ENCODE measurements around the gene COLGALT1. TPM values are rescaled to one million over a fixed set of nuclear protein-coding genes. Genes with fewer than 3 reads are reported as not detected.
"Not testable (repeated sequence)": the region's sequence is repeated elsewhere in the genome, so short reads cannot be mapped to it uniquely, and the experiment has no call there.

Gene COLGALT1
- total RNA-seq, 2 experiments from 2014 or later = 62.1 to 64.2 TPM

DNA sequence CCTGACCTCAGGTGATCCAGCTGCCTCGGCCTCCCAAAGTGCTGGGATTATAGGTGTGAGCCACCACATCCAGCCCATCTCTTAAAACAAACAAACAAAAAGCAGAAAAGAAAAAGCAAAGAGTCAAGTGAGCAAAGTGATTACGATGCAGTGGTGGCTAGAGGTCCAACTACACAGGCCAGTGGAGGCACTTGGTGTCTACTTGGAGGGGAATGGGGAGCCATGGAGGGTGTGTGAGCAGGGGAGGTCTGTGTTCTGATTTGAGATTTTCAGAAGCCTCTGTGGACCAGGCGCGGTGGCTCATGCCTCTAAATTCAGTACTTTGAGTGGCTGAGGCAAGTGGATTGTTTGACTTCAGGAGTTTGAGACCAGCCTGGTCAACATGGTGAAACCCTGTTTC is 6.6 kb downstream of the COLGALT1 start:
- ChIA-PET POLR2A (interaction anchor here (0.5 to 1.0 kb wide), 3 partner anchors 10 to 249 kb away, joined by 3 read pairs; no protein-coding TSS in a partner anchor), CTCF (interaction anchor here (2.3 to 2.7 kb wide), 2 partner anchors 11 to 66 kb away, joined by 7 to 14 read pairs; no protein-coding TSS in a partner anchor)
- Mint-ChIP-seq H3K4me1 (ENCODE audit: low read depth) (peaks cover 3% of the 10 kb centered on the region), H3K9me3 (no peaks in the 10 kb centered on the region), H3K27ac (no peak overlapping the region), H3K36me3 (ENCODE audit: low read depth) (peaks cover 44% of the 10 kb centered on the region), H3K27me3 (no peaks in the 10 kb centered on the region), H3K4me3 (no peak overlapping the region)
- intact Hi-C loops (cut with micrococcal nuclease) = no loop called here
- ATAC-seq = no peak
- TF ChIP-seq, protein P1, sequence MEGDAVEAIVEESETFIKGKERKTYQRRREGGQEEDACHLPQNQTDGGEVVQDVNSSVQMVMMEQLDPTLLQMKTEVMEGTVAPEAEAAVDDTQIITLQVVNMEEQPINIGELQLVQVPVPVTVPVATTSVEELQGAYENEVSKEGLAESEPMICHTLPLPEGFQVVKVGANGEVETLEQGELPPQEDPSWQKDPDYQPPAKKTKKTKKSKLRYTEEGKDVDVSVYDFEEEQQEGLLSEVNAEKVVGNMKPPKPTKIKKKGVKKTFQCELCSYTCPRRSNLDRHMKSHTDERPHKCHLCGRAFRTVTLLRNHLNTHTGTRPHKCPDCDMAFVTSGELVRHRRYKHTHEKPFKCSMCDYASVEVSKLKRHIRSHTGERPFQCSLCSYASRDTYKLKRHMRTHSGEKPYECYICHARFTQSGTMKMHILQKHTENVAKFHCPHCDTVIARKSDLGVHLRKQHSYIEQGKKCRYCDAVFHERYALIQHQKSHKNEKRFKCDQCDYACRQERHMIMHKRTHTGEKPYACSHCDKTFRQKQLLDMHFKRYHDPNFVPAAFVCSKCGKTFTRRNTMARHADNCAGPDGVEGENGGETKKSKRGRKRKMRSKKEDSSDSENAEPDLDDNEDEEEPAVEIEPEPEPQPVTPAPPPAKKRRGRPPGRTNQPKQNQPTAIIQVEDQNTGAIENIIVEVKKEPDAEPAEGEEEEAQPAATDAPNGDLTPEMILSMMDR (IDR thresholded peaks at IDR 0.05) = no peak
- no peak for DNase-seq

DNA sequence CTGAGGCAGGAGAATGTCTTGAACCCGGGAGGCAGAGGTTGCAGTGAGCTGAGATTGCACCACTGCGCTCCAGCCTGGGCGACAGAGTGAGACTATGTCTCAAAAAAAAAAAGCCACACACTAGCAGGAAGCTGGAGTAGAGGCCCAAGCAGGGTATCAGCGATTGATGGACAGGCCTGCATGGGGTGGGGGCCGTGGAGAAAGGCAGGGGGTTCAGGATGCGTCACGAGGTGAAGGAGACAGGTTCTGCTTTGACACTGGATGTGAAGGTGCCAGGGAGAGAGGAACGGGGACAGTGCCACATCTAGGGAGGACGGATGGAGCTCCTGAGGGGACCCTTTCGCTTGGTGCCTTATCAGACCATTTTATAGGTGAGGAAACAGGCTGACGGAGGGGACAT is 7.1 kb downstream of the COLGALT1 start:
- no peak overlapping the region for H3K27ac Mint-ChIP-seq

DNA sequence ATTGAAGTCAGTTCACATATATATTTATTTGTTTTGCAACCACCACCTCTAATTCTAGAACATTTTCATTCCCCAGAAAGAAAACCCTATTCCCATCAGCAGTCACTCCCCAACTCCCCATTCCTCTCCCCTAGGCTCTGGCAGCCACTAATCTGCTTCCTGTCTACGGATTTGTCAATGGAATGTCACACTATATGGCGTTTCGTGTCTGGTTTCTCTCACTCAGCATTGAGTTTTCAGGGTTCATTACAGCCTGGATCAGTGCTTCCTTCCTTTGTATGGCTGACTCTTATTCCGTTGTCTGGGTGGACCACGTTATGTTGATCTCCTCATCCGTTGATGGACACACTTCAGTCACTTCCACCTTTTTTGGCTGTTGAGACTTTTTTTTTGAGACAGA is 9.3 kb downstream of the COLGALT1 start:
- TF ChIP-seq, protein P1 (IDR thresholded peaks at IDR 0.05) = no peak
- Mint-ChIP-seq H3K27me3 (no peaks in the 10 kb centered on the region), H3K4me3 (no peak overlapping the region), H3K27ac (no peak overlapping the region), H3K36me3 (ENCODE audit: low read depth) (peaks cover 48% of the 10 kb centered on the region), H3K9me3 (no peaks in the 10 kb centered on the region), H3K4me1 (ENCODE audit: low read depth) (peaks cover 3% of the 10 kb centered on the region)
- CTCF ChIA-PET = no interaction called here
- POLR2A ChIA-PET = interaction anchor here (1.1 to 1.2 kb wide), 2 partner anchors 8 to 64 kb away, joined by 3 to 8 read pairs; no protein-coding TSS in a partner anchor
- ATAC-seq = no peak
- intact Hi-C loops (cut with micrococcal nuclease) = no loop called here
- no peak for DNase-seq

More for the DNA sequence above, 7.1 kb downstream of the COLGALT1 start:
- peaks cover 3% of the 10 kb centered on the region for H3K4me1 Mint-ChIP-seq (ENCODE audit: low read depth)
- H3K4me3 Mint-ChIP-seq = no peak overlapping the region
- no peaks in the 10 kb centered on the region for H3K27me3 Mint-ChIP-seq
- POLR2A ChIA-PET = interaction anchor here (0.5 to 1.9 kb wide), 7 partner anchors 9 to 767 kb away, joined by 3 to 5 read pairs (median 3); no protein-coding TSS in a partner anchor
- ATAC-seq (no peak), DNase-seq (no peak)
- CTCF ChIA-PET = interaction anchor here (2.3 to 2.7 kb wide), 2 partner anchors 11 to 67 kb away, joined by 7 to 14 read pairs; no protein-coding TSS in a partner anchor
- no peaks in the 10 kb centered on the region for H3K9me3 Mint-ChIP-seq
- TF ChIP-seq, protein P1 (IDR thresholded peaks at IDR 0.05) = no peak
- intact Hi-C loops (cut with micrococcal nuclease) = no loop called here
- peaks cover 45% of the 10 kb centered on the region for H3K36me3 Mint-ChIP-seq (ENCODE audit: low read depth)

DNA sequence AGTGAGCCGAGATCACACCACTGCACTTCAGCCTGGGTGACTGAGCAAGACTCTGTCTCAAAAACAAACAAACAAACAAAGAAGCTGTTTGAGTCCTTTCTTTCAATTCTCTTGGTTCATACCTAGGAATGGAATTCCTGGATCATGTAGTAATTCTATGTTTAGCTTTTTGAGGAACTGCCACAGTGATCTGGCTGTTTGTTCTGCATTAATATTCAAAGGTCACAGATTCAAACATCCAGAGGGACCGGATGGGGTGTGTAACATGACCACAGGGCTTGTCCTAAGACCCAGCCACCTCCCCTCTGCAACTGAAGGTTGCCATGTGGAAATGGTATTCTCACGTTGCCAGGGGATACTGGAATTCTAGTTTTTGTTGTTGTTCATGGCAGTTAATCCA is 10.2 kb downstream of the COLGALT1 start:
- intact Hi-C loops (cut with micrococcal nuclease) = no loop called here
- no peak for DNase-seq
- CTCF ChIA-PET = no interaction called here
- H3K9me3 Mint-ChIP-seq = no peaks in the 10 kb centered on the region
- no peak overlapping the region for H3K4me3 Mint-ChIP-seq
- no peak overlapping the region for H3K27ac Mint-ChIP-seq
- no peak for ATAC-seq
- peaks cover 3% of the 10 kb centered on the region for H3K4me1 Mint-ChIP-seq (ENCODE audit: low read depth)
- H3K27me3 Mint-ChIP-seq = no peaks in the 10 kb centered on the region
- POLR2A ChIA-PET = interaction anchor here (1.0 to 1.2 kb wide), 3 partner anchors 9 to 65 kb away, joined by 3 to 8 read pairs (median 3); no protein-coding TSS in a partner anchor
- TF ChIP-seq, protein P1 (IDR thresholded peaks at IDR 0.05) = no peak
- H3K36me3 Mint-ChIP-seq (ENCODE audit: low read depth) = peaks cover 43% of the 10 kb centered on the region

DNA sequence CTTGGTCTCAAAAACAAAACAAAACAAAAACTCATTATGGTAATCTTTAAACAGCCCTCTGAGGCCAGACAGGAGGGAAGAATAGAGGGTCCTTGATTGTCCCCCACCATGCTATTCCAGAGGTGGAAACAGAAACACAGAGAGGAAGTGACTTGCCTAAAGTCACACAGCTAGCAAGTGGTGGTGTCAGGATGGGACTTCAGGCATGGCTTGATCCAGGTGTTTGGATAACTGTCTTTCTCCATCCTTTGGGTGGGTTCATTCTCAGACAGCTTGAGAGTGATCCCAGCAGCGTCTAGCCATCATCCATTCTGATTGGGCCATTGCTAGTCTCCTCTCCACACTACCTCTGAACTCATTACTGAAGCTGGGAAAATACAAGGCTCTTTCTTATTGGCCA is 12.5 kb downstream of the COLGALT1 start:
- Mint-ChIP-seq H3K36me3 (ENCODE audit: low read depth) (peaks cover 42% of the 10 kb centered on the region), H3K4me1 (ENCODE audit: low read depth) (no peaks in the 10 kb centered on the region), H3K27ac (no peak overlapping the region), H3K4me3 (no peak overlapping the region), H3K9me3 (no peaks in the 10 kb centered on the region), H3K27me3 (no peaks in the 10 kb centered on the region)
- TF ChIP-seq, protein P1 (IDR thresholded peaks at IDR 0.05) = no peak
- no peak for ATAC-seq
- intact Hi-C loops (cut with micrococcal nuclease) = no loop called here
- DNase-seq = no peak
- CTCF ChIA-PET = no interaction called here
- POLR2A ChIA-PET = interaction anchor here (1.3 to 1.7 kb wide), 3 partner anchors 11 to 36 kb away, joined by 3 to 4 read pairs (median 4); no protein-coding TSS in a partner anchor

DNA sequence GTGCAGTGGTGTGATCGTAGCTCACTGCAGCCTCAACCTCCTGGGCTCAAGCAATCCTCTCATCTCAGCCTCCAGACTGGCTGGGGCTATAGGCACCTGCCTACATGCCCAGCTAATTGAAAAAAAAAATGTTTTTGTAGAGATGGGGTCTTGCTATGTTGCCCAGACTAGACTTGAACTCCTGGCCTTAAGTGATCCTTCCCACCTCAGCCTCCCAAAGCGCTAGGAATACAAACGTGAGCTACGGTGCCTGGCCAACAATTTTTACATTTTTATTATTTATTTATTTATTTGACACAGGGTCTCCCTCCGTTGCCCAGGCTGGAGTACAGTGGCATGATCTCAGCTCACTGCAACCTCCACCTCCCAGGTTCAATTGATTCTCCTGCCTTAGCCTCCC is 14.8 kb downstream of the COLGALT1 start:
- H3K27me3 Mint-ChIP-seq; H3K4me1 Mint-ChIP-seq (ENCODE audit: low read depth); ATAC-seq; H3K27ac Mint-ChIP-seq; POLR2A ChIA-PET; intact Hi-C loops (cut with micrococcal nuclease); H3K9me3 Mint-ChIP-seq; H3K4me3 Mint-ChIP-seq; DNase-seq: not testable (repeated sequence)
- peaks cover 44% of the 10 kb centered on the region for H3K36me3 Mint-ChIP-seq (ENCODE audit: low read depth)
- CTCF ChIA-PET = interaction anchor here (1.1 to 2.5 kb wide), 4 partner anchors 15 to 130 kb away, joined by 3 to 11 read pairs (median 4); no protein-coding TSS in a partner anchor

Measured in activated CD8-positive, alpha-beta T cell treated with anti-CD3 and anti-CD28 coated beads for 36 hours (primary cell).